GM12875 (cell line): ENCODE data around the gene DLG1.

Source experiments
- H3K4me3 ChIP-seq: one replicate; pipeline ENCODE4 v1.5.1; 2011; ENCODE audit warnings: low read depth, low read length, control low read depth
- CTCF ChIP-seq: IDR thresholded peaks from 2 replicates; pipeline ENCODE4 v1.5.1; 2011; ENCODE audit warnings: low read depth, mild to moderate bottlenecking, control low read depth, inconsistent platforms, low read length, moderate library complexity, borderline replicate concordance; ENCODE audit not compliant: insufficient read depth

The DLG1 gene

GRCh38 chr3:197256104-197256503, 42.3 kb downstream of the DLG1 start:
- H3K4me3 ChIP-seq = no peak overlapping the region
- TF ChIP-seq CTCF = no peak

GRCh38 chr3:197253238-197253947, 45.0 kb downstream of the DLG1 start:
- H3K4me3 ChIP-seq = no peak overlapping the region
- TF ChIP-seq CTCF = no peak

GRCh38 chr3:197249542-197249941, 48.9 kb downstream of the DLG1 start:
- TF ChIP-seq CTCF = no peak
- H3K4me3 ChIP-seq = no peak overlapping the region

GRCh38 chr3:197248341-197248740, 50.1 kb downstream of the DLG1 start:
- TF ChIP-seq CTCF = no peak
- no peak overlapping the region for H3K4me3 ChIP-seq

- no peak for TF ChIP-seq CTCF
- no peak overlapping the region for H3K4me3 ChIP-seq
These were observed 53.7 kb downstream of the DLG1 start for GRCh38 chr3:197244751-197245150.

- H3K4me3 ChIP-seq = no peak overlapping the region
- TF ChIP-seq CTCF = no peak
These were observed 55.5 kb downstream of the DLG1 start for GRCh38 chr3:197242784-197243432.

GRCh38 chr3:197241173-197241572, 57.2 kb downstream of the DLG1 start:
- H3K4me3 ChIP-seq = no peak overlapping the region
- no peak for TF ChIP-seq CTCF
